Activated CD8-positive, alpha-beta T cell treated with anti-CD3 and anti-CD28 coated beads, Interleukin-2, amount 10 ng/mL, durations not matched to agents 7 days and 5 days (primary cell): Measurements from ENCODE around the gene TPD52L2. TPM values are rescaled to one million over a fixed set of nuclear protein-coding genes. Genes with fewer than 3 reads are reported as not detected.

Experiments
- ATAC-seq: fragments of 150-1000 bp; cut with Tn5 transposase; one replicate; pipeline ENCODE4 v1.10.0; 2021; ENCODE audit warnings: moderate library complexity
- CTCF ChIA-PET: fragments of 350-600 bp; sonication (Branson Sonifier 250); formaldehyde crosslinking; loops from one replicate; lab custom pipeline; 2021; ENCODE audit warnings: antibody characterized with exemption; lab: Charles Lee
- POLR2A ChIA-PET: fragments of 350-600 bp; sonication (Branson Sonifier 250); formaldehyde crosslinking; loops from one replicate; lab custom pipeline; 2021; ENCODE audit warnings: antibody characterized with exemption; lab: Charles Lee
- DNase-seq: peaks from one replicate; pipeline ENCODE4 v3.0.0-alpha.2; 2020
- H3K27ac Mint-ChIP-seq: one replicate; pipeline ENCODE4 v1.8.0; 2021; ENCODE audit warnings: mild to moderate bottlenecking, mixed read lengths
- H3K27me3 Mint-ChIP-seq: one replicate; pipeline ENCODE4 v1.8.0; 2021; ENCODE audit warnings: low read depth, mixed read lengths
- H3K36me3 Mint-ChIP-seq: one replicate; pipeline ENCODE4 v1.8.0; 2021; ENCODE audit warnings: low read depth, mixed read lengths
- H3K4me1 Mint-ChIP-seq: one replicate; pipeline ENCODE4 v1.8.0; 2021; ENCODE audit warnings: low read depth, mixed read lengths
- H3K4me3 Mint-ChIP-seq: one replicate; pipeline ENCODE4 v1.8.0; 2021; ENCODE audit warnings: mild to moderate bottlenecking, mixed read lengths
- H3K9me3 Mint-ChIP-seq: one replicate; pipeline ENCODE4 v1.8.0; 2022; ENCODE audit warnings: mixed read lengths; ENCODE audit not compliant: insufficient read depth
- total RNA-seq, 2 experiments: library from RNA; stranded (reverse); gene quantifications; one replicate each; pipeline ENCODE4 v1.2.3, GENCODE V29; 2021

The TPD52L2 gene
- total RNA-seq, 2 experiments from 2014 or later = 35.7 to 40.0 TPM

DNA sequence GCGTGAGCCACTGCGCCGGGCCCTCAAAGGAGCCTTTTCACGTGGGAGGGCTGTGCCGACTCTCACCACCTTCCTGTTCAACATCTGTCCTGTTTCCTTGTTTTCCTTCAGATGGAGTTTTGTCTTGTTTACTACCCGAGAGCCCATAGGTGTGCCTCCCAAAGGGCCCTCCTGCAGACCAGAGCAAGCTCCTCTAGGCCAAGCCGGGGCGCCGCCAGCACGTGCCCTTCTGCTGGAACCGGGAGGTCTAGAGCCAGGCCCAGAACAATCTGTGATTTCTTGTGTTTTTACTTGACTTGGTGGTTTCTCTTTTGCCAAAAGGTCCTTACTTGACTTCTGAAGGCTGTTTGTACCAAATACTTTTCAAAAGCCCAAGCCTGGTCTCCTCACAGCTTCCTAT is 21.9 kb downstream of the TPD52L2 start:
- no peak overlapping the region for H3K27ac Mint-ChIP-seq
- ATAC-seq = no peak
- H3K4me1 Mint-ChIP-seq = peaks cover 14% of the 10 kb centered on the region
- no peak for DNase-seq
- ChIA-PET CTCF (no interaction called here), POLR2A (no interaction called here)
- H3K9me3 Mint-ChIP-seq = no peaks in the 10 kb centered on the region
- H3K36me3 Mint-ChIP-seq = peaks cover 29% of the 10 kb centered on the region
- no peak overlapping the region for H3K4me3 Mint-ChIP-seq
- no peaks in the 10 kb centered on the region for H3K27me3 Mint-ChIP-seq

DNA sequence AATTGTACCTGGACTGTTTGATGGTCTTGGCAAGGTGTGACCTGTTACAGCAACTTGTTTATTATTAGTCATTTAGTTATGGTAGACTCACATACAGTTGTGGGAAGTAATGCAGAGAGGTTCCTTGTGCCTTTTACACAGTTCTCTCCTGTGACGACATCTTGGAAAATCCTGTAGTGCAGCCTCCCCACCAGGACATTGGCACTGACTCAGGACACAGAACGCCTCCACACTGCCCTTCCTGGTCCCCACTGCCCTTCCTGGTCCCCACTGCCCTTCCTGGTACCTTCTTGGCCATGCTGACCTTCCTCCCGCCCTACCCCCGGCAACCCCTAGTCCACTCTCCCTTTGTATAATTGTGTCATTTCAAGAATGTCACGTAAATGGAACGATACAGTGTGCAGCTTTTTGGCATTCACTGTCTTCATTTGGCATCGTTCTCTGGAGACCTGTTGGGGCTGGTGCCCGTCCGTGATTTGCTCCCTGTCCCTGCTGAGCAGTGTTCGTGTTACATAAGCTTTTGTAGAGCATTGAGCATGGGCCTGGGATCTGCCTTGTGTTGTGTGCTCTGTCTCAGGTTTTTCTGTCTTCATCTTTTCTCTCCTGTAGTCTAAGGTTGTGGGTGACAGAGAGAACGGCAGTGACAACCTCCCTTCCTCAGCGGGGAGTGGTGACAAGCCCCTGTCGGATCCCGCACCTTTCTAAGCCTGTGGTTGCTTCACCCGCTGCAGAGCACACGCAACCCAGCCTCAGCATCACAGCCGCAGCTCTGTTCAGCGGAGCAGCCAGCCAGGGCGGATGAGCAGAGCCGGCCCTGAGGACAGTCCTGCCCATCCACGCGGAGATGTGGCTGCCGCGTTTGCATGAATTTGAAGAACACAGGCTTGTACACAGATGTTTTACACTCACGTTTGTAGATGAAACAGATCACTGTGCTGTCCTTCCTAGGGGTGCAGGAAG is 24.5 kb downstream of the TPD52L2 start:
- no peaks in the 10 kb centered on the region for H3K27me3 Mint-ChIP-seq
- no peak for DNase-seq
- ATAC-seq = no peak
- H3K4me3 Mint-ChIP-seq = no peak overlapping the region
- H3K9me3 Mint-ChIP-seq = no peaks in the 10 kb centered on the region
- peaks cover 23% of the 10 kb centered on the region for H3K36me3 Mint-ChIP-seq
- ChIA-PET CTCF (no interaction called here), POLR2A (no interaction called here)
- H3K4me1 Mint-ChIP-seq = peaks cover 12% of the 10 kb centered on the region
- H3K27ac Mint-ChIP-seq = no peak overlapping the region

DNA sequence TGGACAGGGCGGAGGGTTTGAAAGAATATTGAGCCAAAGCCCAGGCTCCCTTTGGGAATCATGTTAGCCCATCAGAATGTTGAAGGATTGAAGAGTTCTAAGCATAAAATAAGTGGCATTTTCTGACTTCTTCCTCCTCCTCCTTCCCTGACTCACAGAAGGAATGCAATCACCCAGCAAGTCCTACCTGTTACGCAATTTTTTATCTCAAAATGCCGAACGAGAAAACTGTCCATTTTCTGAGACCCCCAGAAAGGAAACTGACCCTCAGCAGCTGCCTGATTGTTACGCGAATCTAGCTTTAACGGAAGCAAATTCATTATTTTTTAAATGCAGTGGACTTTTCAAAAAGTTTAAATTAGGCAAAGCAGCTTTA is 25.1 kb downstream of the TPD52L2 start:
- ChIA-PET CTCF (no interaction called here), POLR2A (no interaction called here)
- ATAC-seq (no peak), DNase-seq (no peak)
- Mint-ChIP-seq H3K4me3 (no peak overlapping the region), H3K27me3 (no peaks in the 10 kb centered on the region), H3K36me3 (peaks cover 18% of the 10 kb centered on the region), H3K9me3 (no peaks in the 10 kb centered on the region), H3K4me1 (peaks cover 8% of the 10 kb centered on the region), H3K27ac (no peak overlapping the region)

DNA sequence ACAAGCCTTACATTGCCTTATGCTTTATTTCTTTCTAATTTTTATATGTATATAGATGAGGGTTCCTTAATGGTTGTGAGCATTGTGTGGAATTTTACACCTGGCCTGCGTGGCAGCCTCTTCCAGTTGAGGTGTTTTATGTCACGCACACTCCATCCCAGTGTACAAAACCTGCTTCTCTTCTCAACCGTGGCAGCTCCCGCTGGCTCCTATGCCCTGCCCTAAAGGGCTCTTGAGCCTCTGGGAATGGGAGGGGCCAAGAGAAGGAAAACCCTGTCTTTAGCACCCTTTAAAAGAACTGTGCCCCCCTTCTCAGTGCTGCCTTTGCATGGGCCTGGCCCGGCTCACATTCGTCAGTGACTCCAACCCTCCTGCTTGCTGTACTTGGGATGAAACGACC is 25.5 kb downstream of the TPD52L2 start:
- POLR2A ChIA-PET = no interaction called here
- Mint-ChIP-seq H3K4me1 (peaks cover 8% of the 10 kb centered on the region), H3K27ac (no peak overlapping the region), H3K27me3 (no peaks in the 10 kb centered on the region), H3K9me3 (no peaks in the 10 kb centered on the region), H3K4me3 (no peak overlapping the region), H3K36me3 (peaks cover 19% of the 10 kb centered on the region)
- ATAC-seq (no peak), DNase-seq (no peak)
- CTCF ChIA-PET = no interaction called here

DNA sequence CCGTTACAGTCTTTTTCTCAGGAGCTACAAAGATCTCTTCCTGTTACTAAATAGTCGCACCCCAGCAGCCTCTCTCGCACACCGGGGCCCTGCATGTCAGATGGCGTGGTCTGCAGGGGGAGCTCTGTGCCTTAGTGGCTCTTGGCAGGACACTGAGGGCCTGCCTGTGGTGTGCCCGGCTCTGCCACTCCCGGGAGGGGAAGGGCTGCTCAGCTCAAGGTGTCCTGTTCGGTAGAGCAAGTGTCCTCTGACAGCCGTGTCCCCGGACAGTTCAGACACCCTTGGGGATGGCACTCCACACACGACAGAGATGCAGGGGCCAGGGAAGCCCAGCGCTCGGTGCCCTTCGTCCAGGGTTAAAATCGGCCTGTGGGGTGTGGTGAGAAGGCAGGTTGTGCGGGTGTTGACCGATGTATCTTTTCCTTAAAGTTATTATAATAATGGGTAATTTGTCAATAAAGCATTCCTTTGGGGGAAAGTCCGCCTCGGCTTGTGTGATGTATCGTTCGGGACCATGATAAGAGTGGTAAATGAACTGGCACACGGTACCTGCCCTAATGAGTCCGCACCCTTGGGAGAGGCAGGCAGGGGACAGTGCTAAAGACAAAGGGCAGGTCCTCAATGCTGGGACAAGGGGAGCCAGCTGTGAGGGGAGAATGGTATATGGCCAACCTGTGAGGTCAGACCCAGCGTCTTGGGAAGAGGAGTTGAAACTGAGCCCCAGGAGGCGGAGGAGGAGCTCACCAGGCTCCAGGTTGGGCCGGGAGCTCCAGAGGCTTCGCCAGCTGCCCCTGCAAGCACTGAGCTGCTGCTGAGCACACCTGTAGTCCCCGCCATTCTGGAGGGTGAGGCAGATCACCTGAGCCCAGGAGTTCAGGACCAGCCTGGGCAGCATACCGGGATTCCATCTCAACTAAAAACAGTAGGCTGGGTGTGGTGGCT is 26.3 kb downstream of the TPD52L2 start:
- ATAC-seq (no peak), DNase-seq (no peak)
- Mint-ChIP-seq H3K4me1 (peaks cover 13% of the 10 kb centered on the region), H3K36me3 (peaks cover 24% of the 10 kb centered on the region), H3K9me3 (no peaks in the 10 kb centered on the region), H3K27ac (no peak overlapping the region), H3K4me3 (no peak overlapping the region), H3K27me3 (no peaks in the 10 kb centered on the region)
- CTCF ChIA-PET = no interaction called here
- POLR2A ChIA-PET = no interaction called here

GRCh38 chr20:63892402-63892801 is 27.3 kb downstream of the TPD52L2 start:
- H3K4me3 Mint-ChIP-seq = no peak overlapping the region
- H3K9me3 Mint-ChIP-seq = no peaks in the 10 kb centered on the region
- no peak overlapping the region for H3K27ac Mint-ChIP-seq
- no peaks in the 10 kb centered on the region for H3K27me3 Mint-ChIP-seq
- ChIA-PET CTCF (interaction anchor here (1.7 kb wide), 1 partner anchor 106 kb away, joined by 4 read pairs; no protein-coding TSS in a partner anchor), POLR2A (interaction anchor here (0.6 kb wide), 1 partner anchor 142 kb away, joined by 3 read pairs; no protein-coding TSS in a partner anchor)
- peaks cover 28% of the 10 kb centered on the region for H3K36me3 Mint-ChIP-seq
- H3K4me1 Mint-ChIP-seq = peaks cover 20% of the 10 kb centered on the region
- DNase-seq (no peak), ATAC-seq (no peak)

DNA sequence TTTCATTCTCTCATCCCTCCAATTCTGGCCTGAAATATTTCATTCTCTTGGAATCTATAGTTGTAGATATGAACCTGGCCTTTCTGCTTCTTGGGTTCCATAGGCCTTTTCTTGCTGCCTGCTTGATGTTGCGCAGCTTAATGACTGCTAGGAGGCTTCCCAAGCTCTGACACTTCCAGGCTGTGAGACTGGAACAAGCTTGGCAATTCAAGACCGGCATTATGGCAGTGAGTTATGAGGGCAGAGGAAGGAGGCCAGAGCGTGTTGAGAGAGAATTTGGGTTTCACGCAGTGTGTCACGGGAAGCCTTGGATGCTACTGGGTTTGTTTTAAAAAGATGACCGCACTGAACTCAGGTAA is 28.9 kb downstream of the TPD52L2 start:
- Mint-ChIP-seq H3K4me3 (peak overlapping the region; percentile 54), H3K4me1 (peaks cover 34% of the 10 kb centered on the region), H3K36me3 (peaks cover 37% of the 10 kb centered on the region), H3K27me3 (no peaks in the 10 kb centered on the region), H3K27ac (peak overlapping the region; percentile 48), H3K9me3 (no peaks in the 10 kb centered on the region)
- ChIA-PET CTCF (interaction anchor here (0.6 to 1.7 kb wide), 4 partner anchors 29 to 227 kb away, joined by 3 to 4 read pairs (median 3); partner anchors contain the start of genes PRPF6 and TPD52L2), POLR2A (interaction anchor here (1.1 kb wide), 1 partner anchor 373 kb away, joined by 3 read pairs; the partner anchor contains the start of gene PPDPF)
- ATAC-seq (no peak), DNase-seq (no peak)

DNA sequence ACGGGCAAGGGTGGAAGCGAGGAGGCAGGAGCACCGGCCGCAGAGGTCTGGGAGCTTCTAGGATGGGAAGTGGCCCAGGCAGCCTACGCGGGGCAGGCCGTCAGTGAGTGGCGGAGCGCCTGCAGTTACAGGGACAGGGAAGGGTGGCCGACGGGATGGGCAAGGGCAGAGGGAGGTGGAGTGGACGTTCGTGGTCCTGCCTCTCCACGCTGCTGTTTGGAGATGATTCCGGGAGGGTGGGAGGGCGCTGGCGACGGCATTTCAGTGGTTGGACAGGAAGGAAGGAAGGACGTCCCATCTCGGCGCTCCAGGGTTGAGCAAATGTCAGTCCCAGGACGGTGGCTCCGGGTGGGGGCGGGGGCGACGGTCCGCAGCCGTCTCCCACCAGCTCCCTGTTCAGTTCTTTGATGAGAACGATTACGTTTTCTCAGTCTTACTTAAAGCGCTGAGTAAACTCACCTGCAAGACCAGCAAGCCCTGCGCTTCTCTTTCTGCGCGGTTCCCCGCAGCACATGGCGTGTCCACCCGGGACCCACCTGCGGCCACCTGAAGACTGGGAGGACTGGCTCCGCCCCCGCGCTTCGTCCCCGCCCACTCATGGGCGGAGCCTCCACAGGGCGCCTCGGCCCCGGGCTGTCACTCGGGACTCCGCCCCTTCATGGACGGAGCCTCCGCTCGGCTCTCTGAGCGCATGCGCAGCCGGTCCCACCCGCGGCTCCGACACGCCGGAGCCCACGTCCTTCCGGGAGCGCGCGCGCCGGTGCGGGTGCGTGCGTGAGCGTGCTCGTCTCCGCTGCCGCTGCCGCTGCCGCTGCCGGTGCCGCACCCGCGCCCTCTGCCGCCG is 29.5 kb downstream of the TPD52L2 start, which contains the start of gene DNAJC5:
Gene DNAJC5, plus strand, starts transcription at position 769 of the 844 bp plus-strand sequence. CDS start 33,220 bp downstream, outside the sequence.
- Mint-ChIP-seq H3K27ac (peak within 1 kb of the TSS; percentile 96), H3K4me3 (peak within 1 kb of the TSS; percentile 88), H3K4me1 (peaks cover 37% of the 10 kb centered on the region), H3K36me3 (peaks cover 40% of the 10 kb centered on the region), H3K9me3 (no peaks in the 10 kb centered on the region), H3K27me3 (no peaks in the 10 kb centered on the region)
- ATAC-seq (peak; percentile 90), DNase-seq (peak; percentile 96)
- ChIA-PET CTCF (interaction anchor here (0.6 to 1.1 kb wide), 3 partner anchors 29 to 226 kb away, joined by 3 read pairs; partner anchors contain the start of genes PRPF6 and TPD52L2), POLR2A (interaction anchor here (1.0 to 1.1 kb wide), 2 partner anchors 86 to 374 kb away, joined by 3 read pairs; partner anchors contain the start of genes PPDPF and PRPF6)

- Mint-ChIP-seq H3K36me3 (peaks cover 34% of the 10 kb centered on the region), H3K4me3 (peak overlapping the region; percentile 88), H3K4me1 (peaks cover 37% of the 10 kb centered on the region), H3K27ac (peak overlapping the region; percentile 96), H3K9me3 (no peaks in the 10 kb centered on the region), H3K27me3 (no peaks in the 10 kb centered on the region)
- ATAC-seq (no peak), DNase-seq (no peak)
- POLR2A ChIA-PET = interaction anchor here (0.7 to 1.2 kb wide), 6 partner anchors 30 to 1254 kb away, joined by 3 to 5 read pairs (median 3); partner anchors contain the start of genes C20orf204, PPDPF, PRPF6 and TPD52L2
- CTCF ChIA-PET = interaction anchor here (0.7 to 2.1 kb wide), 9 partner anchors 18 to 358 kb away, joined by 3 to 10 read pairs (median 4); partner anchors contain the start of genes PTK6, SAMD10 and TPD52L2
Observed at GRCh38 chr20:63895202-63895951, 30.3 kb downstream of the TPD52L2 start.

GRCh38 chr20:63895952-63896263 is 30.8 kb downstream of the TPD52L2 start:
- peaks cover 35% of the 10 kb centered on the region for H3K36me3 Mint-ChIP-seq
- no peaks in the 10 kb centered on the region for H3K9me3 Mint-ChIP-seq
- ATAC-seq = no peak
- peaks cover 40% of the 10 kb centered on the region for H3K4me1 Mint-ChIP-seq
- ChIA-PET POLR2A (interaction anchor here (0.5 to 1.2 kb wide), 5 partner anchors 31 to 315 kb away, joined by 3 to 5 read pairs (median 3); partner anchors contain the start of genes C20orf204, PRPF6, TPD52L2 and UCKL1), CTCF (interaction anchor here (0.7 to 2.1 kb wide), 11 partner anchors 9 to 358 kb away, joined by 3 to 10 read pairs (median 3); partner anchors contain the start of genes PTK6, SAMD10 and TPD52L2)
- H3K27me3 Mint-ChIP-seq = no peaks in the 10 kb centered on the region
- H3K4me3 Mint-ChIP-seq = peak overlapping the region; percentile 88
- no peak for DNase-seq
- H3K27ac Mint-ChIP-seq = peak overlapping the region; percentile 96
